K562 (cell line): ENCODE data around the gene CCDC124.

Experiments
- BACH1 ChIP-seq: fragments of 200-800 bp; sonication (Bioruptor generic); IDR thresholded peaks from 2 replicates; pipeline ENCODE4 v1.6.1; 2016; ENCODE audit warnings: missing genetic modification characterization, missing compliant biosample characterization
- CBX8 ChIP-seq: fragments of 200-600 bp; sonication (generic); IDR thresholded peaks from 2 replicates; pipeline ENCODE4 v1.6.1; 2012; ENCODE audit warnings: borderline replicate concordance, mixed run types, low read depth, mild to moderate bottlenecking, moderate library complexity, mixed read lengths, low read length, control low read depth, inconsistent platforms; ENCODE audit not compliant: poor library complexity, severe bottlenecking; ENCODE audit errors: extremely low read depth
- MAFF ChIP-seq: IDR thresholded peaks from 2 replicates; pipeline ENCODE4 v1.6.1; 2012; ENCODE audit warnings: low read length, improper control_type of control experiment
- POLR2A ChIP-seq: fragments of 450-650 bp; conservative IDR thresholded peaks from 2 replicates; pipeline ENCODE4 v1.6.1; 2016
- POLR2AphosphoS5 ChIP-seq: IDR thresholded peaks from 2 replicates; pipeline ENCODE4 v1.6.1; 2011; ENCODE audit warnings: mild to moderate bottlenecking, low read depth, low read length, moderate library complexity; ENCODE audit not compliant: control insufficient read depth, insufficient read depth
- ZNF217 ChIP-seq: sonication (generic); formaldehyde crosslinking; IDR thresholded peaks from 2 replicates; pipeline ENCODE4 v1.8.0; 2022; ENCODE audit warnings: mild to moderate bottlenecking, missing genetic modification reagents
- ZNF23 ChIP-seq: fragments of 250-450 bp; sonication (Bioruptor Pico); IDR thresholded peaks from 2 replicates; pipeline ENCODE4 v1.4.0; 2020; ENCODE audit warnings: mild to moderate bottlenecking
- ZNF24 ChIP-seq: fragments of 450-650 bp; IDR thresholded peaks from 2 replicates; pipeline ENCODE4 v1.6.1; 2016
- ZNF668 ChIP-seq: fragments of 250-450 bp; sonication (Bioruptor Pico); IDR thresholded peaks from 2 replicates; pipeline ENCODE4 v1.8.0; 2022; ENCODE audit warnings: mild to moderate bottlenecking, inconsistent platforms

DNA sequence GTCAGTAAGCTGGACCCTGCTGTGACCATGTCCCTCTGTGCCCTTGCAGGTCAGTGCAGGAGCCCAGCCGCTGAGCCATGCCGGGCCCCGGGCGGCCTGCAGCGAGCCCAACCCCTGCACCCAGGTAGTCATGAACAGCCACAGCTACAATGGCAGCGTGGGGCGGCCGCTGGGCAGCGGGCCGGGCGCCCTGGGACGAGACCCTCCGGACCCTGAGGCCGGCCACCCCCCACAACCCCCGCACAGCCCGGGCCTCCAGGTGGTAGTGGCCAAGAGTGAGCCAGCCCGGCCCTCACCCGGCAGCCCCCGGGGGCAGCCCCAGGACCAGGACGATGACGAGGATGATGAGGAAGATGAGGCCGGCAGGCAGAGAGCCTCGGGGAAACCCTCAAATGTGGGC lies 40.9 kb downstream of the CCDC124 start:
- TF ChIP-seq ZNF23 (CRISPR knock-in tag): no peak
- TF ChIP-seq POLR2A: no peak
- TF ChIP-seq BACH1 (tag): no peak
- TF ChIP-seq POLR2AphosphoS5: no peak
- TF ChIP-seq ZNF24: no peak
- no peak for TF ChIP-seq ZNF217 (CRISPR knock-in tag)
- no peak for TF ChIP-seq ZNF668 (CRISPR knock-in tag)
- no peak for TF ChIP-seq CBX8
- TF ChIP-seq MAFF: no peak
